Measurements from ENCODE around the gene C1QL1.

Gene C1QL1

DNA sequence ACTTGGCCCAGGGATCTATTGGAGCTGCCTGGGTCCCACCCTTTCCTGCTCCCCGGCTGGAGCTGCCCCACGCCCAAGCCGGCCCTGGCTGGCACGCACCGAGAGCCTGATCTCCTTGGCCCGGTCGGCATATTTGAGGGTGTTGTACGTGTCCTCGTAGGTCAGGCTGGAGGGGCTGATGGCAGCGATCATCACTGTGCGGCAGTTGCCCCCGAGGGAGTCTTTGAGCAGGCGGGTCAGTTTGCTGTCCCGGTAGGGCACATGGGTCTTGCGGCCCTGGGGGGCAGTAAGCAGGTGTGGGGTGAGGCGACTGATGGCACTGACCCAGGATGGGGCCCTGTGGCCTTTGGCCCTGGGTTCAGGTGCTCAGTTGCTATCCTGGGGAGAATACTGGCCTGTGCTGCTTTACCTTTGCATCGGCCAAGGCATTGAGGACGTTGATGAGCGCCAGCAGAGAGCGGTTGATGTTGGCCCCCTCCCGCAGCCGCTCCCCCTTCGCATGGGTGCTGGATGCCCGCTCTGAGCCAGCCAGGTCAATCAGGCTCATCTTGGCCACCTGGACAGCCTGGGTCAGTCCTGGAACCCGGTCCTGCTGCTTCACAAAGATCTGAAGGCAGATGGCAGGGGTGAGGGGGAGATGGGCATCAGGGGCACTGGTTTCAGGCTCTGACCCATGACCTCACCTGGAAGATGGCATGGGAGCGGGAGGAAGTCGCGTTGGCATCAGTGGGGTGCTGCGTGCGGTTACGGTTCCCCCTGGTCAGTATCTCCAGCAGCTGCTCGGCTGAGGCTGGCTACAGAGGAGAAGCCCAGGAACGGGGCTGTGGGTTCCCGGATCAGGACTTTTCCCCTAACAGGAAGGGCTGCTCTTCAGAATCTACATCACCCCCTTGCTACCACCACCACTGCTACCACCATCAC, 34.0 kb downstream of the C1QL1 start:
- no peak overlapping the region for H2AK5ac ChIP-seq (ENCODE audit: low read length)
- H3K4me2 ChIP-seq (ENCODE audit: low read length): no peak overlapping the region
- no peaks in the 10 kb centered on the region for H3K27me3 ChIP-seq (ENCODE audit: insufficient read depth, low read length)
- no peak overlapping the region for H2BK12ac ChIP-seq (ENCODE audit: low read length)
- WGBS (ENCODE audit: extremely low coverage, insufficient coverage, insufficient read length): no CpG with 5 or more reads among the region's 34 CpGs
- H2AFZ ChIP-seq (ENCODE audit: insufficient read depth, low read length, poor library complexity): no peak overlapping the region
- DNase-seq: no peak
- no peaks in the 10 kb centered on the region for H3K4me1 ChIP-seq (ENCODE audit: control insufficient read depth in 1 of 2, insufficient read depth in 2 of 2, low read length in 2 of 2)
- H4K8ac ChIP-seq (ENCODE audit: low read depth, low read length): no peak overlapping the region
- no peak overlapping the region for H4K12ac ChIP-seq (ENCODE audit: low read depth, low read length)
- no peaks in the 10 kb centered on the region for H3K79me1 ChIP-seq (ENCODE audit: low read length)
- H3K4ac ChIP-seq (ENCODE audit: low read depth, low read length): no peak overlapping the region
- H3K36me3 ChIP-seq (ENCODE audit: control insufficient read depth in 1 of 2, insufficient read depth in 2 of 2, low read length in 2 of 2): peaks cover 57 to 59% of the 10 kb centered on the region in 2 experiments
- H2BK5ac ChIP-seq (ENCODE audit: low read depth, low read length, poor library complexity): no peak overlapping the region
- H3K23ac ChIP-seq (ENCODE audit: low read length): no peak overlapping the region
- H3K14ac ChIP-seq (ENCODE audit: low read length): no peak overlapping the region
- H3K9ac ChIP-seq (ENCODE audit: low read length): no peak overlapping the region
- H3K4me3 ChIP-seq (ENCODE audit: low read depth, low read length): no peak overlapping the region
- no peak overlapping the region for H2BK120ac ChIP-seq (ENCODE audit: insufficient read depth, low read length, poor library complexity)
- no peaks in the 10 kb centered on the region for H3K9me3 ChIP-seq (ENCODE audit: insufficient read depth, low read depth, low read length)
- H3K18ac ChIP-seq (ENCODE audit: low read length): no peak overlapping the region
- H3K79me2 ChIP-seq (ENCODE audit: control insufficient read depth, insufficient read depth, low read length, poor library complexity): no peaks in the 10 kb centered on the region
- H3K27ac ChIP-seq (ENCODE audit: low read depth, low read length): no peak overlapping the region
- H4K91ac ChIP-seq (ENCODE audit: low read depth, low read length): no peak overlapping the region

DNA sequence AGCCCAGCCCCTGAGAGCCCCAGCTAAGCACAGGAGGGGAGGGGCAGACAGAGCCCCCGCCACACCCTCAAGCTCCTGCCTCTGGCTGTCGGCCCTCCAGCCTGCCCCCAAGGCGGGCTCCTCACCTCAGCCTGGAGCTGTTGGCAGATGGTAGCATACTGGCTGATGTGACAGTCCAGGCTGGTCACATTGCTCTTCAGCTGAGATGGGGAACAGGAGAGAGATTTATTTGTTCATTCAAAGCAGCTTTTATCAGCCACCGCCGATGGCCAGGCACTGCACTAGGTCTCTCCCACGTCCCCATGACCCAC, 35.4 kb downstream of the C1QL1 start:
- no peak overlapping the region for H3K4ac ChIP-seq (ENCODE audit: low read depth, low read length)
- H3K79me1 ChIP-seq (ENCODE audit: low read length): no peaks in the 10 kb centered on the region
- H4K8ac ChIP-seq (ENCODE audit: low read depth, low read length): no peak overlapping the region
- H2BK120ac ChIP-seq (ENCODE audit: insufficient read depth, low read length, poor library complexity): no peak overlapping the region
- no peak overlapping the region for H2BK5ac ChIP-seq (ENCODE audit: low read depth, low read length, poor library complexity)
- H3K36me3 ChIP-seq (ENCODE audit: control insufficient read depth in 1 of 2, insufficient read depth in 2 of 2, low read length in 2 of 2): peaks cover 68 to 73% of the 10 kb centered on the region in 2 experiments
- H3K4me3 ChIP-seq (ENCODE audit: low read depth, low read length): no peak overlapping the region
- no peak overlapping the region for H3K23ac ChIP-seq (ENCODE audit: low read length)
- no peak overlapping the region for H4K12ac ChIP-seq (ENCODE audit: low read depth, low read length)
- H2AK5ac ChIP-seq (ENCODE audit: low read length): no peak overlapping the region
- H3K27ac ChIP-seq (ENCODE audit: low read depth, low read length): no peak overlapping the region
- H3K9ac ChIP-seq (ENCODE audit: low read length): no peak overlapping the region
- no peak overlapping the region for H3K4me2 ChIP-seq (ENCODE audit: low read length)
- H3K79me2 ChIP-seq (ENCODE audit: control insufficient read depth, insufficient read depth, low read length, poor library complexity): no peaks in the 10 kb centered on the region
- no CpG with 5 or more reads among the region's 6 CpGs for WGBS (ENCODE audit: extremely low coverage, insufficient coverage, insufficient read length)
- H3K4me1 ChIP-seq (ENCODE audit: control insufficient read depth in 1 of 2, insufficient read depth in 2 of 2, low read length in 2 of 2): no peaks in the 10 kb centered on the region
- no peak overlapping the region for H2AFZ ChIP-seq (ENCODE audit: insufficient read depth, low read length, poor library complexity)
- H3K18ac ChIP-seq (ENCODE audit: low read length): no peak overlapping the region
- no peak overlapping the region for H4K91ac ChIP-seq (ENCODE audit: low read depth, low read length)
- no peak overlapping the region for H3K14ac ChIP-seq (ENCODE audit: low read length)
- no peak overlapping the region for H2BK12ac ChIP-seq (ENCODE audit: low read length)
- no peaks in the 10 kb centered on the region for H3K9me3 ChIP-seq (ENCODE audit: insufficient read depth, low read depth, low read length)
- no peaks in the 10 kb centered on the region for H3K27me3 ChIP-seq (ENCODE audit: insufficient read depth, low read length)
- no peak for DNase-seq

DNA sequence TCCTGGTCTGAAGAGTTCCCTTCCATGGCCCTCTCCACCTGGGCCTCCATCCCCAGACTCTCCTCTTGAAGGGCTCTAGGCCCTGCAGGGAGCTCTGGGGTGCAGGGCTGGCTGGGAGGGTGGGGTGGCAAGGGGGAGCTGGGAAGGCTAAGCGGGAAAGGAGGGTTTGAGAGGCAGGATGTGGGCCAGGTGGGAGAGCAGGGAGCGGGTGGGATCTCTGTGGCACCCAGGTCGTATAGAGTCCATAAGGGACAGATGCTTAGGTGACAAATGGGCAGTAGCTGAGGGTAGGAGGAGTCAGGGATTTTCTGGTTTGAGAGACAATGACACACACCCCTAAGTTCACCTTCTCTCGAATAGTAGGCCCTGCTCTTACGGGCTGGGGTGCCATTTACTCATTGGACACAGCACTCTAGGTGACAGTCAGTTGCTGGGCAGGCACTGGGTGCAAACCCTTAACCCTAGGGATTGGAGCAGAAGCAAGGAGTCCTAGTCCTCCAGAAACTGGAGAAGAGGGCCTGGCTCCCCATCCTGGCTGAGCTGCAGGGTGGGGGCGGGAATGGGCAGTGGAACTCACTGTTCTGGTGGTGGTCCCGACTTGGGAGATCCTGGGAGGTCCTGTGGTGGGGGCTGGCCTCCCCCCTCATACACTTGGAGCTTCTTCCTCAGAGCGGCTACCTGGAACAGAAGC, 35.9 kb downstream of the C1QL1 start:
- no peak overlapping the region for H4K12ac ChIP-seq (ENCODE audit: low read depth, low read length)
- H3K79me2 ChIP-seq (ENCODE audit: control insufficient read depth, insufficient read depth, low read length, poor library complexity): no peaks in the 10 kb centered on the region
- H3K23ac ChIP-seq (ENCODE audit: low read length): no peak overlapping the region
- H2BK120ac ChIP-seq (ENCODE audit: insufficient read depth, low read length, poor library complexity): no peak overlapping the region
- H3K79me1 ChIP-seq (ENCODE audit: low read length): no peaks in the 10 kb centered on the region
- peaks cover 73 to 78% of the 10 kb centered on the region in 2 experiments for H3K36me3 ChIP-seq (ENCODE audit: control insufficient read depth in 1 of 2, insufficient read depth in 2 of 2, low read length in 2 of 2)
- no peak overlapping the region for H3K14ac ChIP-seq (ENCODE audit: low read length)
- WGBS (ENCODE audit: extremely low coverage, insufficient coverage, insufficient read length): no CpG with 5 or more reads among the region's 8 CpGs
- no peak overlapping the region for H2BK5ac ChIP-seq (ENCODE audit: low read depth, low read length, poor library complexity)
- no peak overlapping the region for H2AK5ac ChIP-seq (ENCODE audit: low read length)
- no peak overlapping the region for H3K4me2 ChIP-seq (ENCODE audit: low read length)
- H3K27me3 ChIP-seq (ENCODE audit: insufficient read depth, low read length): no peaks in the 10 kb centered on the region
- no peak overlapping the region for H4K91ac ChIP-seq (ENCODE audit: low read depth, low read length)
- no peak overlapping the region for H2AFZ ChIP-seq (ENCODE audit: insufficient read depth, low read length, poor library complexity)
- H3K4me1 ChIP-seq (ENCODE audit: control insufficient read depth in 1 of 2, insufficient read depth in 2 of 2, low read length in 2 of 2): no peaks in the 10 kb centered on the region
- no peak for DNase-seq
- no peak overlapping the region for H3K4ac ChIP-seq (ENCODE audit: low read depth, low read length)
- no peak overlapping the region for H3K27ac ChIP-seq (ENCODE audit: low read depth, low read length)
- H3K18ac ChIP-seq (ENCODE audit: low read length): no peak overlapping the region
- H4K8ac ChIP-seq (ENCODE audit: low read depth, low read length): no peak overlapping the region
- H3K4me3 ChIP-seq (ENCODE audit: low read depth, low read length): no peak overlapping the region
- no peak overlapping the region for H2BK12ac ChIP-seq (ENCODE audit: low read length)
- no peaks in the 10 kb centered on the region for H3K9me3 ChIP-seq (ENCODE audit: insufficient read depth, low read depth, low read length)
- no peak overlapping the region for H3K9ac ChIP-seq (ENCODE audit: low read length)

DNA sequence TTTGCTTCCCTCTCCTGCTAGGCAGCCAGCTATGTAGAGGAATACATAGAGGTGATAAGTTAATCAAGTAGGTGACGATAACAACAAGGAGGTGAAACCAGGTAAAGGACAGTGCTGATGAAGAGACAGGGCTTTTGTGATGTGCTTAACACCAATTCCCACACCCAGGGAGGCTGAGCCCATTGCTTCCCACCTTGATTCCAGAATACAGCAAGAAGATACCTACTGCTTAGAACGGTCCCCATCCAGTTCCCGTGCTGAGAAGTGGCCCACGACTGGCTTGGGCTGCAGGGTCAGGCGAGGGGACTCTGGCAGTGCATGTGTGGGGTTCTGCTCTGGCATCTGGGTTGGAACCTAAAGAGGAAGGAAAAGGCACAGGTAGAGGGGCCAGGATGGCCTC, 36.7 kb downstream of the C1QL1 start:
- no peaks in the 10 kb centered on the region for H3K4me1 ChIP-seq (ENCODE audit: control insufficient read depth in 1 of 2, insufficient read depth in 2 of 2, low read length in 2 of 2)
- no CpG with 5 or more reads among the region's 5 CpGs for WGBS (ENCODE audit: extremely low coverage, insufficient coverage, insufficient read length)
- no peak overlapping the region for H4K12ac ChIP-seq (ENCODE audit: low read depth, low read length)
- H4K91ac ChIP-seq (ENCODE audit: low read depth, low read length): no peak overlapping the region
- no peaks in the 10 kb centered on the region for H3K9me3 ChIP-seq (ENCODE audit: insufficient read depth, low read depth, low read length)
- H3K9ac ChIP-seq (ENCODE audit: low read length): no peak overlapping the region
- no peaks in the 10 kb centered on the region for H3K27me3 ChIP-seq (ENCODE audit: insufficient read depth, low read length)
- no peak overlapping the region for H2BK5ac ChIP-seq (ENCODE audit: low read depth, low read length, poor library complexity)
- peaks cover 81 to 86% of the 10 kb centered on the region in 2 experiments for H3K36me3 ChIP-seq (ENCODE audit: control insufficient read depth in 1 of 2, insufficient read depth in 2 of 2, low read length in 2 of 2)
- no peak overlapping the region for H3K23ac ChIP-seq (ENCODE audit: low read length)
- no peak overlapping the region for H2BK120ac ChIP-seq (ENCODE audit: insufficient read depth, low read length, poor library complexity)
- H2BK12ac ChIP-seq (ENCODE audit: low read length): no peak overlapping the region
- no peaks in the 10 kb centered on the region for H3K79me2 ChIP-seq (ENCODE audit: control insufficient read depth, insufficient read depth, low read length, poor library complexity)
- no peak overlapping the region for H3K14ac ChIP-seq (ENCODE audit: low read length)
- H3K4me3 ChIP-seq (ENCODE audit: low read depth, low read length): no peak overlapping the region
- no peak for DNase-seq
- no peak overlapping the region for H3K4ac ChIP-seq (ENCODE audit: low read depth, low read length)
- H3K18ac ChIP-seq (ENCODE audit: low read length): no peak overlapping the region
- H3K27ac ChIP-seq (ENCODE audit: low read depth, low read length): no peak overlapping the region
- no peak overlapping the region for H2AK5ac ChIP-seq (ENCODE audit: low read length)
- no peak overlapping the region for H3K4me2 ChIP-seq (ENCODE audit: low read length)
- H2AFZ ChIP-seq (ENCODE audit: insufficient read depth, low read length, poor library complexity): no peak overlapping the region
- H3K79me1 ChIP-seq (ENCODE audit: low read length): no peaks in the 10 kb centered on the region
- no peak overlapping the region for H4K8ac ChIP-seq (ENCODE audit: low read depth, low read length)

Data from trophoblast cell (in vitro differentiated cells and primary cell).